ENCODE data around the gene SLC25A46.
"Not testable (repeated sequence)": the region's sequence is repeated elsewhere in the genome, so short reads cannot be mapped to it uniquely, and the experiment has no call there.

SLC25A46 gene

GRCh38 chr5:110738812-110739651, at the start of gene SLC25A46:
Gene SLC25A46, plus strand, starts transcription at chr5:110739007. Its CDS starts 113 bp downstream, at chr5:110739120.
- DNase-seq (ENCODE audit: low spot score): peak; percentile 90

GRCh38 chr5:110690587-110690986, 48.2 kb upstream of the SLC25A46 start:
- not testable (repeated sequence) for DNase-seq (ENCODE audit: low spot score)

DNA sequence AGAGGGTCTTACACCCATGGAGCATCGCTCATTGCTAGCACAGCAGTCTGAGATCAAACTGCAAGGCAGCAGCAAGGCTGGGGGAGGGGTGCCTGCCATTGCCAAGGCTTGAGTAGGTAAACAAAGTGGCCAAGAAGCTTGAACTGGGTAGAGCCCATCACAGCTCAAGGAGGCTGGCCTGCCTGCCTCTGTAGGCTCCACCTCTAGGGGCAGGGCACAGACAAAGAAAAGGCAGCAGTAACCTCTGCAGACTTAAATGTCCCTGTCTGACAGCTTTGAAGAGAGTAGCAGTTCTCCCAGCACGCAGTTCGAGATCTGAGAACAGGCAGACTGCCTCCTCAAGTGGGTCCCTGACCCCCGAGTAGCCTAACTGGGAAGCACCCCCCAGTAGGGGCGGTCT, 46.1 kb upstream of the SLC25A46 start:
- not testable (repeated sequence) for DNase-seq (ENCODE audit: low spot score)

GRCh38 chr5:110702300-110702699, 36.5 kb upstream of the SLC25A46 start:
- DNase-seq (ENCODE audit: low spot score): no peak

DNA sequence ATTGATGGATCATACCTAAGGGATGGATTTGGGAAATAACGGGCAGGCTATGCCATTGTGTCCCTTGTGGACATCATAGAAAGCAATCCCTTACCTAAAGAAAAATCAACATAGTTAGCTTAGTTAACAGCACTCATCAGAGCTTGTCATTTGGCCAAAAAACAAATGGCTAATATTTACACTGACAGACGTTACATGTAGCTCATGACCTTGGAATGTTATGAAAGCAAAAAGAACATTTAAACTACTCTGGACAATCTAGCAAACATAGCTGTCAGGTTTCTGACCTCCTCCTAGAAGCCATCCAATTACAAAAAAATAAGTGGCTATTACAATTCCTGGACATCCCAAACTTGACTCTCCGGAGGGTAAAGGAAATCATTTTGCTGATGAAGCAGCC, 36.1 kb upstream of the SLC25A46 start:
- DNase-seq (ENCODE audit: low spot score): no peak

DNA sequence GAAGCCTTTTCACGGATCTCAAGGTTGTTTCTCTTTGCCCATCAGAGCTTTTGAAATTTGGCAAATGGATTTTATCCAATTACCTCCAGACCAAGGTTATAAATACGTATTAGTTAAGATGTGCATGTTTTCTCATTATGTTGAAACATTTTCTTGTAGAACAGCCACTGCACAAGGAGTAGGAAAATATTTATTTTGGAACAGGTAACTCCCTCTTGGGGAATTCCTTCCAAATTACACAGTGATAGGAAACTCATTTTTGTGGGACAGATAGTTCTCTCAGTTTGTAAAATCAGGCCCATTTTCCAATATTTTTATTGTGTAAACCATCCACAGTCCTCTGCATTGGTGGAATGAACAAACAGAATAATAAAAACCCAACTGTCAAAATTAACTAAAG, 35.3 kb upstream of the SLC25A46 start:
- no peak for DNase-seq (ENCODE audit: low spot score)

DNA sequence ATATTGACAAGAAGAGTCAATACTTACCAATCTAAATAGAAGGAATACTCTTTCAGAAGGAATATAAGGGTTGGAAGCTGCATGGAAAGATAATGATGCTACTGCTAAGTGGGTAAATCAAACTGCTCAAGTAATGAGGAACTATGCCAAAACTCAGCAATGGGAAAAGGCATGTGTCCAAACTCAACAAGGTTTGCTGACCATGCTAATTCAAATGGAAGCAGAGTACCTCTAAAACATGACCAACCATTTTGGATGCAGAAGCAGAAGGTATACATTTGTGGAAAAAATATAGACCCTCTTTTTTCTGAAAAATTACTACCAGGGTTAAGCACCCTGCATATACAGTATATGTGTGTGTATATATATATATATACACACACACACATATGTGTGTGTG, 33.5 kb upstream of the SLC25A46 start:
- no peak for DNase-seq (ENCODE audit: low spot score)

DNA sequence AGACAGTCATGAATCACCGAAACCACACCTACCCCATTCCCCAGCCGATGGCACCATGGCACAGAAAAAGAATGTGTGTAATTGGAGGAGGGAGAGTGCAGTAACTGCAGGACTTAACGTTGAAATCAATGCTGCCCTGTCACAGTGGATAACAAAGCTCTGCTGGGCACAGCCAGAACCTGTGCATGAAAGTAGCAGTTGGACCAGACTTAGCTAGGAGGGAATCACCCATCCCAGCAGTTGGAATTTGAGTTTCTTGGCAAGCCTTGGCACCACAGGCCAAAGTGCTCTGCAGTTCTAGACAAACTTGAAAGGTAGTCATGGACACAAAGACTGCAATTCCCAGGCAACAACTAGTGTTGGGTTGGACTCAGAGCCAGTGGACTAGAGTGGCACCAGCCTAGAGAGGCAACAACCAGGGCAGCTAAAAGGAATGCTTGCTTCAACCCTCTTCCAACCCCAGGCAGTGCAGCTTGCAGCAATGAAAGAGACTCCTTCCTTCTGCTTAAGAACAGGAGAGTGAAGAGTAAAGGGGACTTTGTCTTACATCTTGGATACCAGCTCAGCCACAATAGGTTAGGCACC, 31.5 kb upstream of the SLC25A46 start:
- no peak for DNase-seq (ENCODE audit: low spot score)

DNA sequence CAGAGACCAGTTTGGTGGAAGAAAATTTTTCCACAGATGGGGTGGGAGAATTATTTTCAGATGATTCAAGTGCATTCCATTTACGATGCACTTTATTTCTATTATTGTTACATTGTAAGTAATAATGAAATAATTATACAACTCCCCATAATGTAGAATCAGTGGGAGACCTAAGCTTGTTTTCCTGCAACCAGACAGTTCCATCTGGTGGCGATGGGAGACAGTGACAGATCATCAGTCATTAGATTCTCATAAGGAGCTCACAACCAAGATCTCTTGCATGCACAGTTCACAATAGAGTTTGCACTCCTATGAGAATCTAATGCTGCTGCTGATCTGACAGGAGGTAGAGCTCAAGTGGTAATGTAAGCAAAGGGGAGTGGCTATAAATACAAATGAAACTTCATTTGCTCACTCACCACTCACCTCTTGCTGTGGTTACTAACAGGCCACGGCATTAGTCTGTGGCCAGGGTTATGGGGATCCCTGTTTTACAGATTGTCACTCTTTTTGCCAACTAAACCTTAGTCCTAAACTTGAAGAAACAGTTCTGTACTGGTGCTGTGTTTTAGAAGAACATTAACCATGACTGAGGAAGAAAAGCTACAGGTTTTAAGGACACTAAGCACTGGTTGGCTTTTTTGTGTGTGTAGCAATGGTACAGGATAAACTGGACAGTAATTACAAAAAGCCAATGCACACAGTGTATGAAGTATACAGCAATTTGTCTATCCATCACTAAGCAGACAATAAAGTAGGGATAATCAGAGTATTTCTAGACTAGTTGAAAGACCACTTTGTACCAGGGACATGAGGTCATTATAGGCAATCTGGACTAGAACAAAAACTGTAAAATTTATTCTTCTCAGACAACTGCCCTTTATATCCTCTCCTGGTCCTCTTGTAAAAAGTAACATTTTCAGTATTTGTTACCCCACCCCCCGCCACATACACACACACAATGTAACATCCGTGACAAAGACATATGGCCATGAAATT, 22.3 kb upstream of the SLC25A46 start:
- DNase-seq (ENCODE audit: low spot score): no peak

GRCh38 chr5:110718311-110718710, 20.5 kb upstream of the SLC25A46 start:
- DNase-seq (ENCODE audit: low spot score): no peak

- DNase-seq (ENCODE audit: low spot score): peak; percentile 13
Measured at GRCh38 chr5:110726249-110727024, 12.4 kb upstream of the SLC25A46 start, which contains the start of gene TMEM232. Gene TMEM232, minus strand, starts transcription at chr5:110726671. Its CDS starts 59,319 bp downstream, at chr5:110667352.

DNA sequence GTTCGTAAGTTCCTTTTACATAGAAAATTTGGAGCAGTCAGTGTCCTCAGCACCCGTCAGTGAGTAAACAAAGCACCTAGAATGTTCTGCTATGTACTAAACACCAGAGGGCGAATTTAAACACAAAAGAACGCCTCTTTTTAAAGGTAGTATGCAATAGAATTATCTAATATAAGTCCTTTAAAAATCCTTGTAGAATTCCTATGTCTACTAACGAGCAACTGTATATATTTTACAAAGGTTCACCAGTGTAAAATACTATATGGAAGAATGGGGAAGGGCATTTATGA, 11.8 kb upstream of the SLC25A46 start:
- DNase-seq (ENCODE audit: low spot score): no peak

DNA sequence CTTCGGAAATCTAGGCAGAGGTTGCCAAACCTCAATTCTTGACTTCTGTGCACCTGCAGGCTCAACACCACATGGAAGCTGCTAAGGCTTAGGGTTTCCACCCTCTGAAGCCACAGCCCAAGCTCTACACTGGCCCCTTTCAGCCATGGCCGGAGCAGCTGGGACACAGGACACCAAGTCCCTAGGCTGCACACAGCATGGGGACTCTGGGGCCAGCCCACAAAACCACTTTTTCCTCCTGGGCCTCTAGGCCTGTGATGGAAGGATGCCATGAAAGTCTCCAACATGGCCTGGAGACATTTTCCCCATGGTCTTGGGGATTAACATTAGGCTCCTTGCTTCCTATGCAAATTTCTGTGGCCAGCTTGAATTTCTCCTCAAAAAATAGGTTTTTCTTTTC, 7.3 kb upstream of the SLC25A46 start:
- DNase-seq (ENCODE audit: low spot score): not testable (repeated sequence)

DNA sequence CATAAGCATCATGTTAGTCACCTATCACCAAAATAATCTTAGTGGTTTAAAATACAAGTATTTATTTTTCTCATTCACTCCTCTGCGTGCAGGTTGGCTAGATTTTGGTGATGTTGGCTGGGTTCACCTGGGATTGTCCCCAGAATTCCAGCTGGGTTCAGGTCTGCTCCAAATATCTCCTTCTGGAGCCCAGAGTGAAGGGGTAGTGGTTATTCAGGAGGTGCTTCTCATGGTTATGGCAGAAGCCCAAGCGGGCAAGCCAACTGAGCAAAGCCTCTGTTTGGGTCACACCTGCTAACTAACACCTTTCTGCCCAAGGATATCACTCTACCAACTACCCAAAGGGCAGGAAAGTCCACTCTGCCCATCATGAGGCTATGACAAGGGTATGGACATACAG, 4.7 kb upstream of the SLC25A46 start:
- DNase-seq (ENCODE audit: low spot score): no peak

GRCh38 chr5:110735556-110735955, 3.3 kb upstream of the SLC25A46 start:
- DNase-seq (ENCODE audit: low spot score): no peak

GRCh38 chr5:110736753-110737152, 2.1 kb upstream of the SLC25A46 start:
- DNase-seq (ENCODE audit: low spot score): no peak

DNA sequence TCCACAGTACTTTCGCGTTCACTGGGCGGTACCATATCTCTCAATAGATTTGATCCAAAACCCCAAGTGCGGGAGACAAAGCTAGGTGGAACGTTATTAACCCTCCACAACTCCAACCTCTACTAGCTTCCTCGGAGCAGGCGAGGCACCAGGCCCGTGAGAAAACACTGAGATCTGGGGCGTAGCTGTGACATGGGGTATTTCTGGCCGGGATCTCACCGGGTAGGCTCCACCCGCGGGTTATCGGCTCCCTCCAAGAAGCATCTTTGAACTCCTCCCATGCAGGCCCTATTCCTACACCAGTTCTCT, 350 bp upstream of the SLC25A46 start:
- peak; percentile 84 for DNase-seq (ENCODE audit: low spot score)

DNA sequence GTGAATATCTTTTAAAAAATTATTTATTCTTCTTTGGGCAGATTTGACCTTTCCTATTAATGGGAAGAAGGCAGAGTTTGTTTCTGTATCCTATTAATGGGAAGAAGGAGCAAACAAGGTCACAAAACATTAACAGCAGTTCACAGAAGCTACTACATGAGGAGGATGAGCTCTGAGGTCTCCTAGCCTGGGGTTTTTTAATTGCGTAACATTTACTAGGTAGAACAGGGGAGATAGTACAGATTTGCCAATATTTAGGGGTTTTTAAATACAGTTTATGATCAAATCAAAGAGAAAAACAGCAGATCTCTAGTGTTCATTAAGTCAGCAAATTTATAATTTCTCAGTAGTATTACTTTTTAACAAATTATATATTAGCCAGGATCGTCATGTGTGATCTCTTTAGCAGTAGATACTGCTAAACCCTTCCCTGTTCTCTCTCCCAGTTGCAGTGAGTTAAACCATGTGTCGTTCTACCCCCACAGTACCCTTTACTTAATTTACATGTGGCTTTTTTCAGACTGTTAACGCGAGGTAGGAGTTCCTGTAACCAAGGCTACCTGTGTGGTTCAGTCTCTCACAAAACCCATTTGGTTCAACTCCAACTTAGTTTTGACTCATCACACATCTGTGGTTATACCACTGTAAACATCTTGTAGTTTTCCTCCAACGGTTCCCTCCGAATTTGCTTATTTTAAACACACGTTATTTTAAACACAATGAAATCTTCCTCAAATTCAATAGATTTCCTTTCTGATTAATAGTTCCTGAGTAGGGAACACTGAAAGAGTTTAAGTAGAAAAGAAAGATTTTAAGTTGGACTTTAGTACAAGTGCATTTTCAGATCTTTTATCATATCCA, 13.3 kb downstream of the SLC25A46 start:
- no peak for DNase-seq (ENCODE audit: low spot score)

DNA sequence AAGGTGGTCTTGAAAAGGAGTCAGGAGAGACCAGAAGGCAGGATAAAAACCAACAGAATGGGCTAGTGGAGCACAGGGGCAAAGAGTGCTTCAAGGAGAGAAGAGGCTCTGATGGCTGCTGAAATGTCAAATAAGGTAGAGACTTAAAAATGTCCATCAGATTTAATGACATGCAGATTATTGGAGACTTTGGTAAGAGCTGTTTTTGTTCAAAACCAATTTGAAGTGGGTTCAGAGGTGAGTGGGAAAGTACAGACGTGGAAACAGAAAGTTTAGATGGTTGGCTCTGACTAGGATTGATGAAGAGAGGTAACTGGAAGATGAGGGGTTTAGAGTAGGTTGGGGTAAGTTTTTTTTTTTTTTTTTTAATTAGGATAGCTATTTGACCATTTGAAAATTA, 14.1 kb downstream of the SLC25A46 start:
- no peak for DNase-seq (ENCODE audit: low spot score)

- no peak for DNase-seq (ENCODE audit: low spot score)
Measured at GRCh38 chr5:110753600-110753999, 14.8 kb downstream of the SLC25A46 start.

DNA sequence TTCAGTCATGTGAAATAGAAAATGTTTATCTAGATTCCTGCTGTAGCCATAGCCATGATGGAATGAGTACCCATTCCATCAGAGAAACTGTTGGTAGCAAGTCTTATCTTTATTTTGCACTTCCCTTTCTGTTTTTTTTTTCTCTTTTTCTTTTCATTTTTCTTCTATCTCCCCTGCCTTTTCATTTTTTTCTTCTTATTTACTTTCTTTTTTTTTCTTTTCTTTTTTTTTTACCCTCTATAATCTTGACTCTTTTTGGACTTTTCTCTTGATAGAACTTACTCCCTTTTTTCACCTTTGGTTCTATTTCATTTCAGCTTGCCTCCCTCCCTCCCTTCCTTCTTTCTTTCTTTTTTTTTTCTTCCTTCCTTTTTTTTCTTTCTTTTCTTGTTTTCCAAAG, 15.4 kb downstream of the SLC25A46 start:
- no peak for DNase-seq (ENCODE audit: low spot score)

All from AG20443 (cell line).